ENCODE measurements around the gene MIX23.
A peak's percentile ranks its signal among the peaks of the same experiment; 100 is the strongest.

The MIX23 gene

DNA sequence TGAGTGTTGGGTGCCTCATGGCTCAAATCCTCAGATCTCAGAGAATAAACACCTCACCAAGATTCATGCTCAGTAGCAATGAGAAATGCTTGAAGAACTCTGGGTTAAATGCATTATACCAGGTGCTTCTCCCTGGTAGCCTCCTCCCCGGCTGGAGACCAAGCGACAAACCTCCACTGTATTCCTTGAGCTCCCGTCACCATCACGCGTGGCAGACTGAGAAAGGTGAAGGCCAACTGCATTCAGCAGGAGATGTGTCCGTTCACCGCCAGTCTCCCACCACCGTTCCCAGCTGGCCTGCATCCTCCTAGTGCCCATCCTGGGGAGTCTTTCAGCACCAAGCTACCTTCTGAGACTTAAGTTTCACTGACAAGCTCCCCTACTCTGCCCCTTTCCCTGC lies 50.5 kb downstream of the MIX23 start:
- H3K4me3 ChIP-seq (ENCODE audit: low read depth, low read length): no peak overlapping the region
- no peak for TF ChIP-seq CTCF (IDR thresholded peaks at IDR 0.05; ENCODE audit: insufficient read depth, low read depth, low read length, missing control alignments)
- no peak for DNase-seq (ENCODE audit: low read depth)

GRCh38 chr3:122331886-122332285 lies 51.1 kb downstream of the MIX23 start:
- no peak overlapping the region for H3K4me3 ChIP-seq (ENCODE audit: low read depth, low read length)
- no peak for DNase-seq (ENCODE audit: low read depth)
- TF ChIP-seq CTCF (IDR thresholded peaks at IDR 0.05; ENCODE audit: insufficient read depth, low read depth, low read length, missing control alignments): no peak

GRCh38 chr3:122325769-122326168 lies 57.3 kb downstream of the MIX23 start:
- no peak overlapping the region for H3K4me3 ChIP-seq (ENCODE audit: low read depth, low read length)

GRCh38 chr3:122324871-122325323 lies 58.1 kb downstream of the MIX23 start, which contains the start of gene CSTA:
Gene CSTA, plus strand, starts transcription at chr3:122325248. Its CDS starts 45 bp downstream, at chr3:122325293.
- TF ChIP-seq CTCF (IDR thresholded peaks at IDR 0.05; ENCODE audit: insufficient read depth, low read depth, low read length, missing control alignments): no peak
- no peak for DNase-seq (ENCODE audit: low read depth)
- H3K4me3 ChIP-seq (ENCODE audit: low read depth, low read length): no peak within 1 kb of the TSS

More at GRCh38 chr3:122325769-122326168, 57.3 kb downstream of the MIX23 start:
- DNase-seq (ENCODE audit: low read depth): no peak
- no peak for TF ChIP-seq CTCF (IDR thresholded peaks at IDR 0.05; ENCODE audit: insufficient read depth, low read depth, low read length, missing control alignments)

DNA sequence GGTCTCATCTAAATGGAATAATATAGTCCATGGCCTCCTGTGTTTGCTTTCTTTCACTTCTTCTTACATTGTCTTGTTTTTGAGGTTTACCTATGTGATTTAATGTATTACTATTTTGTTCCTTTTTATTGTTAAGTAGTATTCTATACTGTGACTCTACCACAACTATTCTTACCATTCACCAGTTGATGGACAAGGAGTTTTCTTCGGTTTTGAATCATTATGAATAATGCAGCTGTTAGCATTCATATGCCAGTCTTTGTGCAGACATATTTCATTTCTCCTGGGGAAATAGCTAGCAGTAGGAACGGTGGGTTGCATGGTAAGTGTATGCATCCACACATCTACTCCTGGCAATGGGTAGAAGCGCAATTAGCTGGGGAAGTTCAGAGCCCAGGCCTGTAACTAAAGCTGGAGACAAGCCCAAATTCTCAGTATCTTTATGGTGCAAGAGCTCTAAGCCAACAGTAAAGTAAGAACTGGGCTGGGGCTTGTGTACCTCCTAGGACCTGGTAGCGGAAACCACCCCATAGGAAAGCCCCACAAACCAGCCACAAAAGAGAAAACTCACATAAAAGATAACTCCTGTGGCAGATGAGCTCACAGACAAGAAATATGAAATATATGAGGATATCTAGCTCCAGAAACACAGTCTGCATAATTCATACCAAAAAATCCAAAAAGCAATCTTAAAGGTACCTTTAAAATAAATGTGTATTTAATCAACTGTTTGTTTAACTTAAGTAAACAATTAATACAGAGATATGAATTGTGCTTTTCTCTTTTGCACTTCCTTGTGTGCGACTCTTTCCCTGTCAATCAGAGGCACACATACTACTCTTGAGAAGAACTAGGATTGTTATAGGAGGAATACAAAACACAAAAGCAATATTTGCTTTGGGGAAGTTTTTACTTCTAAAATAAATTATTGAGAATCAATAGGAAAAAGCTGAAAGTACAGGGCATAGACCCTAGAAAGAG lies 60.6 kb downstream of the MIX23 start:
- DNase-seq (ENCODE audit: low read depth): peak; percentile 78
- H3K4me3 ChIP-seq (ENCODE audit: low read depth, low read length): no peak overlapping the region; the same call in 1 of the 2 replicates
- no peak for TF ChIP-seq CTCF (IDR thresholded peaks at IDR 0.05; ENCODE audit: insufficient read depth, low read depth, low read length, missing control alignments)

DNA sequence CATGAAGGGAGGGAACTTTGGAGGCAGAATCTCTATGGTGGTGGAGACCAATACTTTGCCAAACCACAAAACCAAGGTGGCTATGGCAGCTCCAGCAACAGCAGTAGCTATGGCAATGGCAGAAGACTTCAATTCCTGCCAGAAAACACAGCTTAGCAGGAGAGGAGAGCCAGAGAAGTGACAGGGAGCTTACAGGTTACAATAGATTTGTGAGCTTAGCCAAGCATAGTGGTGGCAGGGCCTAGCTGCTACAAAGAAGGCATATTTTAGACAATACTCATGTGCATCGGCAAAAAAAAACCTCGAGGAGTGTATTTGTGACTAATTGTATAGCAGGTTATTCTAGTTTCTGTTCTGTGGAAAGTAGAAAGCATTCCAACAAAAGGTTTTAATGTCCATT lies 64.4 kb downstream of the MIX23 start:
- no peak for DNase-seq (ENCODE audit: low read depth)
- no peak for TF ChIP-seq CTCF (IDR thresholded peaks at IDR 0.05; ENCODE audit: insufficient read depth, low read depth, low read length, missing control alignments)
- H3K4me3 ChIP-seq (ENCODE audit: low read depth, low read length): no peak overlapping the region

Measured in GM12865 (cell line).